Mesendoderm (in vitro differentiated cells): Measurements from ENCODE around the gene RNLS.

Source experiments
- DNase-seq: peaks from one replicate; pipeline ENCODE4 v3.0.0; 2013
- H2AK5ac ChIP-seq: 2 replicates; pipeline ENCODE4 v1.6.1; 2013; ENCODE audit warnings: low read length, inconsistent platforms
- H2BK120ac ChIP-seq: 2 replicates; pipeline ENCODE4 v1.6.1; 2013; ENCODE audit warnings: low read depth, mild to moderate bottlenecking, low read length, moderate library complexity, mixed read lengths
- H2BK15ac ChIP-seq: replicated peaks from 2 replicates; pipeline ENCODE4 v1.6.1; 2013; ENCODE audit warnings: low read depth, mild to moderate bottlenecking, moderate library complexity
- H2BK5ac ChIP-seq: 2 replicates; pipeline ENCODE4 v1.6.1; 2013; ENCODE audit warnings: low read length, inconsistent platforms
- H3K18ac ChIP-seq: 2 replicates; pipeline ENCODE4 v1.6.1; 2013; ENCODE audit warnings: mild to moderate bottlenecking, low read length, mixed read lengths
- H3K23ac ChIP-seq: one replicate; pipeline ENCODE4 v1.6.1; 2013; ENCODE audit warnings: low read length
- H3K27ac ChIP-seq: 2 replicates; pipeline ENCODE4 v1.5.1; 2013; ENCODE audit warnings: low read depth, mild to moderate bottlenecking, inconsistent platforms, low read length, moderate library complexity
- H3K27me3 ChIP-seq: 2 replicates; pipeline ENCODE4 v1.6.1; 2013; ENCODE audit warnings: low read length, control low read depth, mild to moderate bottlenecking, inconsistent platforms; ENCODE audit not compliant: insufficient read depth, poor library complexity
- H3K36me3 ChIP-seq: 2 replicates; pipeline ENCODE4 v1.6.1; 2013; ENCODE audit warnings: low read length, inconsistent platforms; ENCODE audit not compliant: control insufficient read depth, insufficient read depth
- H3K4ac ChIP-seq: one replicate; pipeline ENCODE4 v1.6.1; 2013; ENCODE audit warnings: low read depth, mild to moderate bottlenecking, low read length, moderate library complexity
- H3K4me1 ChIP-seq: 2 replicates; pipeline ENCODE4 v1.6.1; 2013; ENCODE audit warnings: low read depth, low read length, inconsistent platforms; ENCODE audit not compliant: control insufficient read depth
- H3K4me2 ChIP-seq: 2 replicates; pipeline ENCODE4 v1.6.1; 2013; ENCODE audit warnings: low read length
- H3K4me3 ChIP-seq: 2 replicates; pipeline ENCODE4 v1.5.1; 2013; ENCODE audit warnings: mild to moderate bottlenecking, low read length
- H3K56ac ChIP-seq: one replicate; pipeline ENCODE4 v1.6.1; 2013; ENCODE audit warnings: low read length
- H3K79me1 ChIP-seq: 2 replicates; pipeline ENCODE4 v1.6.1; 2013; ENCODE audit warnings: low read length, inconsistent platforms
- H3K79me2 ChIP-seq: 2 replicates; pipeline ENCODE4 v1.6.1; 2013; ENCODE audit warnings: mild to moderate bottlenecking, low read length; ENCODE audit not compliant: control insufficient read depth, insufficient read depth
- H3K9ac ChIP-seq: 2 replicates; pipeline ENCODE4 v1.6.1; 2013; ENCODE audit warnings: low read length, inconsistent platforms
- H4K5ac ChIP-seq: one replicate; pipeline ENCODE4 v1.6.1; 2013; ENCODE audit warnings: low read length
- H4K8ac ChIP-seq: one replicate; pipeline ENCODE4 v1.6.1; 2013; ENCODE audit warnings: low read depth, mild to moderate bottlenecking, control low read depth, low read length, moderate library complexity
- WGBS: extraction: QIAGEN DNeasy Blood & Tissue Kit; methylation state at CpG from one replicate; pipeline ENCODE4 v1.1.7; 2013; ENCODE audit warnings: low lambda C conversion rate, missing lambda C conversion rate; ENCODE audit not compliant: insufficient coverage; ENCODE audit errors: extremely low coverage; 5-methylcytosine and 5-hydroxymethylcytosine counted together

The RNLS gene

DNA sequence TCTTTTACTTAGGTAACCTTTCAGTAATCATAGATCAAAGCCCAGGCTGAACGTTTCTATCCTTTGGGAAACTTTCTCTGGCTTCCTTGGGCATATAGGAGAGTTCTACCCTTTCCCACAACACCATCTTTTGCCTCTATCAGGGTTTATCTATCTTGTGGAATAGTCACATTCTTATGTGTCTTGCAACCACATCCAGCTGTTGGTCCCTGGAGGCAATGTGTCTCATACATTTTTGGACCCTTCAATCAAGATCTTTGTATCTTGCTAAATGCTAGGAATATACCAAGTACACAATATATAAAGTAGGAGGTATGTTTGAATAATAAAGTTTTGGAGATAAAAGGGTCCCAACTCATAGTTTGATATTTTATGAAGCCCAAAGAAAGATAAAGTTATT lies 121.7 kb downstream of the RNLS start:
- no peak overlapping the region for H3K18ac ChIP-seq
- H3K36me3 ChIP-seq, result no peaks in the 10 kb centered on the region
- no peak overlapping the region for H3K56ac ChIP-seq
- no peak overlapping the region for H3K9ac ChIP-seq
- no peak overlapping the region for H4K8ac ChIP-seq
- no peak overlapping the region for H3K4me2 ChIP-seq
- H2BK15ac ChIP-seq, result no peak overlapping the region
- H3K79me1 ChIP-seq, result no peaks in the 10 kb centered on the region
- no peak overlapping the region for H3K4ac ChIP-seq
- no peaks in the 10 kb centered on the region for H3K79me2 ChIP-seq
- no peak overlapping the region for H3K23ac ChIP-seq
- H2AK5ac ChIP-seq, result no peak overlapping the region
- no peak overlapping the region for H2BK5ac ChIP-seq
- no peak overlapping the region for H2BK120ac ChIP-seq
- no peak for DNase-seq
- no CpG with 5 or more reads among the region's 1 CpG for WGBS
- H3K4me3 ChIP-seq, result no peak overlapping the region
- no peak overlapping the region for H4K5ac ChIP-seq
- no peaks in the 10 kb centered on the region for H3K27me3 ChIP-seq
- H3K27ac ChIP-seq, result no peak overlapping the region
- H3K4me1 ChIP-seq, result no peaks in the 10 kb centered on the region

DNA sequence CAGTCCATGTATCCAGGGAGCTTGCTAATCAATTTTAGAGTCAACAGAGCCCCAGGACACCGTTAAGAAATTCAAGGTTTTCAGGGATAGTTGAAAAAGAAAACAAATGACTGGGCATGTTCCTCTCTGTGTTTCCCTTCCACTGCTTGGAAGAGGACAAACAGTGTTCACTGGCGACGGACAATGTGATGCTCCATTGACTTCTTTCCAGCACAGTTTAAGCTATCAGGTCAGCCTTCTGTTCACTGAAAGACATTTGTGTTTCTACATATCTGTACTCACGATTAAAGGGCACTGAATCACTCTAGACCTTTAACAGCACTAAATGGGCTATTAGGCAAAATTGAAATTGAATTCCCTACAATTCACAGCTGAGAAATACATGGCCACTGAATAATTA lies 123.6 kb downstream of the RNLS start:
- Histone ChIP-seq H4K8ac (no peak overlapping the region), H3K56ac (no peak overlapping the region), H2AK5ac (no peak overlapping the region), H2BK15ac (no peak overlapping the region), H3K9ac (no peak overlapping the region), H3K27me3 (no peaks in the 10 kb centered on the region), H4K5ac (no peak overlapping the region), H3K18ac (no peak overlapping the region), H3K36me3 (no peaks in the 10 kb centered on the region), H3K23ac (no peak overlapping the region), H3K79me1 (no peaks in the 10 kb centered on the region), H2BK120ac (no peak overlapping the region), H3K4me1 (no peaks in the 10 kb centered on the region), H3K4me2 (no peak overlapping the region), H2BK5ac (no peak overlapping the region), H3K4ac (no peak overlapping the region), H3K79me2 (no peaks in the 10 kb centered on the region), H3K4me3 (no peak overlapping the region), H3K27ac (no peak overlapping the region)
- no CpG with 5 or more reads among the region's 4 CpGs for WGBS
- DNase-seq, result no peak

DNA sequence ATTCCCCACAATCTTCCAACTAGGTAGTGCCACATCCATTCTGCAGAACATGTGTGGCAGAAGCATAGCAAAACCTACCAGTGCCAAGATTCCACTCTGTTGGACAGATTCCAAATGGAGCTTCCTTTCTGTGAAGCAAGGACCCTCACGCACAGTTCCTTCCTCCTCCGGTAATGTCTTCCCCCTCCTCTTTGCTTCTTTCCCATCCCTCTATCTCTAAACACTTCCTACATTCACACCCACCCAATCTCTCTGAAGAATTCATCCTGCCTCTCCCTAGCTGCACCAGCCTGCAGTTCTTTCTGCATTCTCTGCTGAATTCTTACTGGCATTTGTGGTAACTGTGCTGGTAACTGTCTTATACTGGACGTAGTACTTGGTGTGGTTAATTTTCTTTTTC lies 124.9 kb downstream of the RNLS start:
- Histone ChIP-seq H2BK5ac (no peak overlapping the region), H2BK120ac (no peak overlapping the region), H2AK5ac (no peak overlapping the region), H3K18ac (no peak overlapping the region), H3K23ac (no peak overlapping the region), H3K4me1 (no peaks in the 10 kb centered on the region), H3K4me2 (no peak overlapping the region), H3K27ac (no peak overlapping the region), H3K9ac (no peak overlapping the region), H3K56ac (no peak overlapping the region), H3K4me3 (no peak overlapping the region), H2BK15ac (no peak overlapping the region), H4K8ac (no peak overlapping the region), H3K27me3 (no peaks in the 10 kb centered on the region), H3K79me1 (no peaks in the 10 kb centered on the region), H3K79me2 (no peaks in the 10 kb centered on the region), H3K4ac (no peak overlapping the region), H4K5ac (no peak overlapping the region), H3K36me3 (no peaks in the 10 kb centered on the region)
- no CpG with 5 or more reads among the region's 3 CpGs for WGBS
- no peak for DNase-seq

DNA sequence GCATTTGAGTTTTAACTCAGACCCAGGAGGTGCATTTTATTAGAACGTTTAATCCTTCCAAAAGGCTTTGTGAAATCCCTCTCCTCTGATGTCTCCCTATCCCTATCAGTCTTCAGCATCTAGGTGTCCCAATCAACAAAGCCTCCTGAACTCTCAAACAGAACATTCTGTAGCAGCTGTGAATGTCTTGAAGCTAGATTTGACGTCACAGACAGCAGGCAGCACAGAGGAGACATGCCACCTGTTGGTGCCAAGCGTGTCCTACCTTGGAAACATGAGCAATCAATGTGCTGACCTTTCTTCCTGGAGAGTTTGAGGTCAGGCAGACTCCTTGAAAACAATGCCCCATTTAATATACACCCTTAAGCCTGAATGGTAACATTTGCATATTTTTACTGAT lies 125.5 kb downstream of the RNLS start:
- no peak overlapping the region for H4K5ac ChIP-seq
- H2BK5ac ChIP-seq, result no peak overlapping the region
- H3K4me2 ChIP-seq, result no peak overlapping the region
- H3K27me3 ChIP-seq, result no peaks in the 10 kb centered on the region
- H2AK5ac ChIP-seq, result no peak overlapping the region
- H3K27ac ChIP-seq, result no peak overlapping the region
- H3K4ac ChIP-seq, result no peak overlapping the region
- H2BK120ac ChIP-seq, result no peak overlapping the region
- H2BK15ac ChIP-seq, result no peak overlapping the region
- no peak overlapping the region for H4K8ac ChIP-seq
- no peaks in the 10 kb centered on the region for H3K79me2 ChIP-seq
- H3K23ac ChIP-seq, result no peak overlapping the region
- DNase-seq, result peak; percentile 65
- H3K4me3 ChIP-seq, result no peak overlapping the region
- WGBS, result no CpG with 5 or more reads among the region's 3 CpGs
- no peaks in the 10 kb centered on the region for H3K79me1 ChIP-seq
- H3K4me1 ChIP-seq, result no peaks in the 10 kb centered on the region
- no peak overlapping the region for H3K56ac ChIP-seq
- H3K9ac ChIP-seq, result no peak overlapping the region
- no peaks in the 10 kb centered on the region for H3K36me3 ChIP-seq
- no peak overlapping the region for H3K18ac ChIP-seq

DNA sequence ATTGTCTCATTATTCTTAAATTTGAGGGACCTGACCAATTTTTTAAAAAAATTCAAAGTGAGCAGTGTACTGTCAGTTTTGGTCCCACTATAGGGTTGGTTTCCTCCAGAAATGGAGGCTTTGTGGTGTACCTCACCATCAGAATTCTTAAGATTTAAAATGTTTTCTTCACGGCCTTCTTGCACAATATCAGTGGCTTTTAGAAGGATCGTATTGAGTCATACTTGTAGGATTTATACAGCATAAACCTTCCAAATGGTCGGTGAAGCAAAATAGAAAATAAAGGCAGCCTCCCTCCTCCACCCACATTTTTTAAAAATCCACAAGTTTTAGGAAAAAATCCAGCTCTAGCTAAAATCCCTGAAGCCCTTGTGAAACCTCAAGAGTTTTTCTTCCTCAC lies 126.4 kb downstream of the RNLS start:
- Histone ChIP-seq H3K27ac (no peak overlapping the region), H3K4me3 (no peak overlapping the region), H3K4ac (no peak overlapping the region), H3K9ac (no peak overlapping the region), H2BK120ac (no peak overlapping the region), H2BK5ac (no peak overlapping the region), H3K27me3 (no peaks in the 10 kb centered on the region), H3K36me3 (no peaks in the 10 kb centered on the region), H4K5ac (no peak overlapping the region), H4K8ac (no peak overlapping the region), H3K18ac (no peak overlapping the region), H3K4me1 (no peaks in the 10 kb centered on the region), H3K23ac (no peak overlapping the region), H3K79me2 (no peaks in the 10 kb centered on the region), H2BK15ac (no peak overlapping the region), H3K4me2 (no peak overlapping the region), H2AK5ac (no peak overlapping the region), H3K56ac (no peak overlapping the region), H3K79me1 (no peaks in the 10 kb centered on the region)
- DNase-seq, result no peak
- WGBS, result no CpG with 5 or more reads among the region's 3 CpGs

DNA sequence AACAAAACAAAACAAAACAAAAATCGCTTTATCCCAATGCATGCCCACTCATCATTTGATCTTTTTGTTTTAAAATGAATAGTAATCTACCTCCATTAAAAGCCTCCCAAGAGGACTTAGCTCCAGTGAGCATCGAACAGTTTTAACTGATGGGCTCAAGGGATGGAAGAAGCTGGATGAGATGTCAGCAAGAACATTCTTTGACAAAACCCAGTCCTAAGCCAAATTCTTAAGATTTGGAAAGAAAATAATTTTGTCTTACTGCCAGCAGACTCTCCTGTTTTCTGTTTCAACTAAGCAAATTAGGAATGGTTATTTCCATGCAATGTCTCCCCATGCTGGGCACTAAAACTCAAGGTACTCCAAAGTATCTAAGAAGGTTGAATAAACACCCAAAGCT lies 127.3 kb downstream of the RNLS start:
- Histone ChIP-seq H2BK5ac (no peak overlapping the region), H3K23ac (no peak overlapping the region), H3K36me3 (no peaks in the 10 kb centered on the region), H2BK120ac (no peak overlapping the region), H2AK5ac (no peak overlapping the region), H3K9ac (no peak overlapping the region), H3K4me2 (no peak overlapping the region), H4K5ac (no peak overlapping the region), H3K27ac (no peak overlapping the region), H3K79me1 (no peaks in the 10 kb centered on the region), H2BK15ac (no peak overlapping the region), H3K4me3 (no peak overlapping the region), H3K18ac (no peak overlapping the region), H3K56ac (no peak overlapping the region), H3K79me2 (no peaks in the 10 kb centered on the region), H3K27me3 (no peaks in the 10 kb centered on the region), H3K4me1 (no peaks in the 10 kb centered on the region), H3K4ac (no peak overlapping the region), H4K8ac (no peak overlapping the region)
- WGBS, result 100% methylated on average over 1 of the region's 2 CpGs
- DNase-seq, result no peak
